ENCODE measurements around the gene SLC29A3.

DNA sequence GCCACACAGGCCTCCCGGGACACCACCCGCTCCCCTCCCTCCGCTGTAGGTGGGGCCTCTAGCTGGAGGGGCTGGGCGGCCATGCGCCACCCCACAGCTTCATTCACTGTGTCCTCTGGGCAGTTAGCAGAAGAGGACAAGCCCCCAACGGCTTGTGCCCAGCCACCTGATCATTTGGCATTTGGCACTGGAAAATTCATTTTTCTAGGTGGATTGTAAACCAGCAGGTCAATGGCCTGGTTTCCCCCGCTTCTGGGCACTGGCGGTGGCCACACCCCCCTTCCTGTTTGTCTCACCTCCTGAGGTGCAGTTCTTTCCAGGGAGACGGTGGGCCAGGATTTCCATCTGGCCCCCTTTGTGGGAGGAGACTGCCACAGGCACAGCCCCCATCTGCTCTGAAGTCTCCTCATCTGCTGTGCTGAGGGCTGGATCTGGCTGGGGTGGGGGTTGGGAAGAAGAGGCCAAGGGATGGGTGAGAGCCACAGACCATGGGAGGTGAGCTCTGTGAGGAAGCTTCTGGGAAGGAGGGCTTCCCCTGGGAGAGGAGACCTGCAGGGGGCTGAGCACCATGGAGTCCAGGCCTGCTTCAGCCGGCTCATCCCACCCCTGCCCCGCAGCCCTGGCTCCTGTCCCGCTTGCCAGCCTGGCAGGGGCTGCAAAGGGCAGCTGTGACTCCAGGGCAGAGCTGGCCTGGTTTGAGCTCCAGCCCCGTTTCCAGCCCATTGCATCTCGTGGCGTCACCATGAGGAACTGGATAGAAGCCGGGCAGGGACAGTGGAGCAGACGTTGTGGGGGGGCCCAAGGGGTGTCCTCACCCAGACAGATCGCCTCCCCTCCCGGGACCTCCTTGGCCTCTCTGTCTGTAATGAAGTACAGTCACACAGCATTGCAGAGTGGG, 40.1 kb upstream of the SLC29A3 start:
- TF ChIP-seq CREB1 (IDR thresholded peaks at IDR 0.05; ENCODE audit: low read depth) = no peak
- TF ChIP-seq RAD21 (IDR thresholded peaks at IDR 0.05; ENCODE audit: low read depth) = no peak
- TF ChIP-seq, protein P1, sequence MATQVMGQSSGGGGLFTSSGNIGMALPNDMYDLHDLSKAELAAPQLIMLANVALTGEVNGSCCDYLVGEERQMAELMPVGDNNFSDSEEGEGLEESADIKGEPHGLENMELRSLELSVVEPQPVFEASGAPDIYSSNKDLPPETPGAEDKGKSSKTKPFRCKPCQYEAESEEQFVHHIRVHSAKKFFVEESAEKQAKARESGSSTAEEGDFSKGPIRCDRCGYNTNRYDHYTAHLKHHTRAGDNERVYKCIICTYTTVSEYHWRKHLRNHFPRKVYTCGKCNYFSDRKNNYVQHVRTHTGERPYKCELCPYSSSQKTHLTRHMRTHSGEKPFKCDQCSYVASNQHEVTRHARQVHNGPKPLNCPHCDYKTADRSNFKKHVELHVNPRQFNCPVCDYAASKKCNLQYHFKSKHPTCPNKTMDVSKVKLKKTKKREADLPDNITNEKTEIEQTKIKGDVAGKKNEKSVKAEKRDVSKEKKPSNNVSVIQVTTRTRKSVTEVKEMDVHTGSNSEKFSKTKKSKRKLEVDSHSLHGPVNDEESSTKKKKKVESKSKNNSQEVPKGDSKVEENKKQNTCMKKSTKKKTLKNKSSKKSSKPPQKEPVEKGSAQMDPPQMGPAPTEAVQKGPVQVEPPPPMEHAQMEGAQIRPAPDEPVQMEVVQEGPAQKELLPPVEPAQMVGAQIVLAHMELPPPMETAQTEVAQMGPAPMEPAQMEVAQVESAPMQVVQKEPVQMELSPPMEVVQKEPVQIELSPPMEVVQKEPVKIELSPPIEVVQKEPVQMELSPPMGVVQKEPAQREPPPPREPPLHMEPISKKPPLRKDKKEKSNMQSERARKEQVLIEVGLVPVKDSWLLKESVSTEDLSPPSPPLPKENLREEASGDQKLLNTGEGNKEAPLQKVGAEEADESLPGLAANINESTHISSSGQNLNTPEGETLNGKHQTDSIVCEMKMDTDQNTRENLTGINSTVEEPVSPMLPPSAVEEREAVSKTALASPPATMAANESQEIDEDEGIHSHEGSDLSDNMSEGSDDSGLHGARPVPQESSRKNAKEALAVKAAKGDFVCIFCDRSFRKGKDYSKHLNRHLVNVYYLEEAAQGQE (IDR thresholded peaks at IDR 0.05; ENCODE audit: low read depth) = no peak
- no peak for TF ChIP-seq ZBTB7A (IDR thresholded peaks at IDR 0.05; ENCODE audit: low read depth)
- no peak for TF ChIP-seq TEAD4 (IDR thresholded peaks at IDR 0.05)
- TF ChIP-seq CEBPB (IDR thresholded peaks at IDR 0.05) = no peak
- TF ChIP-seq EP300 (IDR thresholded peaks at IDR 0.05; ENCODE audit: borderline replicate concordance) = no peak
- no peak for TF ChIP-seq TAF1 (IDR thresholded peaks at IDR 0.05; ENCODE audit: low read depth)
- TF ChIP-seq, protein P2, sequence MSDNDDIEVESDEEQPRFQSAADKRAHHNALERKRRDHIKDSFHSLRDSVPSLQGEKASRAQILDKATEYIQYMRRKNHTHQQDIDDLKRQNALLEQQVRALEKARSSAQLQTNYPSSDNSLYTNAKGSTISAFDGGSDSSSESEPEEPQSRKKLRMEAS (IDR thresholded peaks at IDR 0.05) = no peak
- no peak for TF ChIP-seq FOXM1 (IDR thresholded peaks at IDR 0.05; ENCODE audit: borderline replicate concordance, low read depth)
- TF ChIP-seq, protein P3, sequence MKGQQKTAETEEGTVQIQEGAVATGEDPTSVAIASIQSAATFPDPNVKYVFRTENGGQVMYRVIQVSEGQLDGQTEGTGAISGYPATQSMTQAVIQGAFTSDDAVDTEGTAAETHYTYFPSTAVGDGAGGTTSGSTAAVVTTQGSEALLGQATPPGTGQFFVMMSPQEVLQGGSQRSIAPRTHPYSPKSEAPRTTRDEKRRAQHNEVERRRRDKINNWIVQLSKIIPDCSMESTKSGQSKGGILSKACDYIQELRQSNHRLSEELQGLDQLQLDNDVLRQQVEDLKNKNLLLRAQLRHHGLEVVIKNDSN (IDR thresholded peaks at IDR 0.05) = no peak
- no peak for TF ChIP-seq YY1 (IDR thresholded peaks at IDR 0.05; ENCODE audit: low read depth)

Data from Ishikawa (cell line).